GM23338 (cell line): ENCODE measurements around the gene PDXK.

ENCODE experiments used
- CREB1 ChIP-seq: fragments of 250-450 bp; sonication (Bioruptor Pico); IDR thresholded peaks from 2 replicates; pipeline ENCODE4 v1.5.0; 2020; ENCODE audit warnings: low read depth, mild to moderate bottlenecking, moderate library complexity
- CTCF ChIP-seq, 2 experiments: fragments of 200-600 bp in 1 of 2; sonication (generic) in 1 of 2; conservative IDR thresholded peaks; 2 replicates each; pipeline versions ENCODE4 v1.5.1 to v1.6.1; 2016 to 2017; ENCODE audit warnings: antibody characterized with exemption in 2 of 2, low read depth in 2 of 2, mild to moderate bottlenecking in 2 of 2, moderate library complexity in 1 of 2
- ETS1 ChIP-seq: IDR thresholded peaks from 2 replicates; pipeline ENCODE4 v1.6.1; 2016; ENCODE audit warnings: antibody characterized with exemption
- EZH2 ChIP-seq: fragments of 200-600 bp; sonication (generic); IDR thresholded peaks from one replicate; pipeline ENCODE4 v1.8.0; 2017; ENCODE audit warnings: antibody characterized with exemption, mild to moderate bottlenecking, low read depth; ENCODE audit not compliant: unreplicated experiment
- EZH2phosphoT487 ChIP-seq: fragments of 200-600 bp; sonication (generic); IDR thresholded peaks from one replicate; pipeline ENCODE4 v1.8.1; 2018; ENCODE audit warnings: antibody characterized with exemption; ENCODE audit not compliant: unreplicated experiment
- POLR2AphosphoS5 ChIP-seq: IDR thresholded peaks from 2 replicates; pipeline ENCODE4 v1.6.1; 2016; ENCODE audit warnings: antibody characterized with exemption, low read depth
- REST ChIP-seq: IDR thresholded peaks from one replicate; pipeline ENCODE4 v1.6.1; 2018; ENCODE audit warnings: antibody characterized with exemption; ENCODE audit not compliant: unreplicated experiment
- ZNF331 ChIP-seq: fragments of 250-450 bp; sonication (Bioruptor Pico); IDR thresholded peaks from 2 replicates; pipeline ENCODE4 v1.5.0; 2020; ENCODE audit warnings: low read depth, mild to moderate bottlenecking, moderate library complexity

GRCh38 chr21:43699933-43700599, 18.9 kb upstream of the PDXK start:
- TF ChIP-seq CREB1 (CRISPR knock-in tag) (no peak), POLR2AphosphoS5 (no peak), CTCF (conservative IDR thresholded peaks at IDR 0.05; ENCODE audit: low read depth in 2 of 2) (no peak), EZH2 (no peak), REST (no peak), EZH2phosphoT487 (no peak), ETS1 (no peak), ZNF331 (no peak)
